HEK293 (cell line): Measurements from ENCODE around the gene CXorf51B.
"Not testable (repeated sequence)": the region's sequence is repeated elsewhere in the genome, so short reads cannot be mapped to it uniquely, and the experiment has no call there.

Experiments
- CTCF ChIA-PET: fragments of 350-600 bp; formaldehyde crosslinking; extraction: SDS; loops from one replicate; lab custom pipeline; 2021; ENCODE audit warnings: antibody characterized with exemption; lab: Yijun Ruan, JAX
- POLR2A ChIA-PET: fragments of 300-600 bp; formaldehyde crosslinking; extraction: SDS; loops from one replicate; lab custom pipeline; 2020; ENCODE audit warnings: antibody characterized with exemption, inconsistent platforms; lab: Yijun Ruan, JAX
- H3K27ac ChIP-seq: fragments of 200-500 bp; sonication (Bioruptor generic); 2 replicates; pipeline ENCODE4 v1.5.1; 2014; ENCODE audit warnings: low read depth, low read length, control low read depth, inconsistent platforms; ENCODE audit errors: extremely low read depth
- H3K36me3 ChIP-seq, 2 experiments: fragments of 200-500 bp in 1 of 2; sonication (Bioruptor generic) in 1 of 2; 1 replicate in 1 of 2; 2 replicates in 1 of 2; pipeline ENCODE4 v1.5.1; 2014 to 2017; ENCODE audit warnings: inconsistent platforms in 2 of 2, low read length in 2 of 2; ENCODE audit not compliant: control insufficient read depth in 2 of 2, insufficient read depth in 1 of 2
- H3K4me1 ChIP-seq: fragments of 200-500 bp; sonication (Bioruptor generic); 2 replicates; pipeline ENCODE4 v1.5.1; 2014; ENCODE audit warnings: mild to moderate bottlenecking, low read length, inconsistent platforms; ENCODE audit not compliant: control insufficient read depth, insufficient read depth
- H3K4me3 ChIP-seq: 2 replicates; pipeline ENCODE4 v1.5.1; 2011; ENCODE audit warnings: low read depth, mild to moderate bottlenecking, control low read depth, low read length, moderate library complexity
- H3K9me3 ChIP-seq: fragments of 200-500 bp; sonication (Bioruptor generic); 2 replicates; pipeline ENCODE4 v1.5.1; 2014; ENCODE audit warnings: low read depth, low read length, inconsistent platforms; ENCODE audit not compliant: control insufficient read depth, insufficient read depth
- BCL11B ChIP-seq: fragments of 450-650 bp; formaldehyde crosslinking; IDR thresholded peaks from 2 replicates; pipeline ENCODE4 v1.5.1; 2016; ENCODE audit warnings: low read depth, missing biosample characterization, missing genetic modification characterization
- CTCF ChIP-seq: fragments of 450-650 bp; formaldehyde crosslinking; IDR thresholded peaks from 2 replicates; pipeline ENCODE4 v1.5.1; 2016; ENCODE audit warnings: missing biosample characterization, missing genetic modification characterization
- GLIS1 ChIP-seq: fragments of 450-650 bp; formaldehyde crosslinking; IDR thresholded peaks from 2 replicates; pipeline ENCODE4 v1.5.1; 2016; ENCODE audit warnings: missing biosample characterization, missing genetic modification characterization
- GLIS2 ChIP-seq: fragments of 450-650 bp; formaldehyde crosslinking; IDR thresholded peaks from 2 replicates; pipeline ENCODE4 v1.5.1; 2016; ENCODE audit warnings: missing biosample characterization, missing genetic modification characterization
- SCRT2 ChIP-seq: fragments of 450-650 bp; formaldehyde crosslinking; IDR thresholded peaks from 2 replicates; pipeline ENCODE4 v1.5.1; 2016; ENCODE audit warnings: missing biosample characterization, missing genetic modification characterization
- SP2 ChIP-seq: fragments of 450-650 bp; formaldehyde crosslinking; IDR thresholded peaks from 2 replicates; pipeline ENCODE4 v1.5.1; 2016; ENCODE audit warnings: missing biosample characterization, missing genetic modification characterization
- TRIM28 ChIP-seq: IDR thresholded peaks from 2 replicates; pipeline ENCODE4 v1.6.1; 2011; ENCODE audit warnings: low read length, control low read depth, borderline replicate concordance
- ZBTB1 ChIP-seq: fragments of 450-650 bp; formaldehyde crosslinking; IDR thresholded peaks from 2 replicates; pipeline ENCODE4 v1.5.1; 2016; ENCODE audit warnings: missing biosample characterization, missing genetic modification characterization
- ZNF112 ChIP-seq: fragments of 450-650 bp; formaldehyde crosslinking; IDR thresholded peaks from 2 replicates; pipeline ENCODE4 v1.5.0; 2017; ENCODE audit warnings: missing biosample characterization, missing genetic modification characterization
- ZNF121 ChIP-seq: fragments of 450-650 bp; formaldehyde crosslinking; IDR thresholded peaks from 2 replicates; pipeline ENCODE4 v1.5.1; 2016; ENCODE audit warnings: missing biosample characterization, missing genetic modification characterization
- ZNF138 ChIP-seq: fragments of 450-650 bp; formaldehyde crosslinking; IDR thresholded peaks from 2 replicates; pipeline ENCODE4 v1.5.1; 2016; ENCODE audit warnings: missing biosample characterization, missing genetic modification characterization, borderline replicate concordance
- ZNF202 ChIP-seq: fragments of 450-650 bp; formaldehyde crosslinking; IDR thresholded peaks from 2 replicates; pipeline ENCODE4 v1.5.1; 2016; ENCODE audit warnings: missing biosample characterization, missing genetic modification characterization, borderline replicate concordance
- ZNF280D ChIP-seq: fragments of 450-650 bp; formaldehyde crosslinking; IDR thresholded peaks from 2 replicates; pipeline ENCODE4 v1.5.1; 2016; ENCODE audit warnings: missing biosample characterization, missing genetic modification characterization
- ZNF341 ChIP-seq: fragments of 450-650 bp; formaldehyde crosslinking; IDR thresholded peaks from 2 replicates; pipeline ENCODE4; 2016; ENCODE audit warnings: low read depth, missing biosample characterization, missing genetic modification characterization
- ZNF600 ChIP-seq: fragments of 450-650 bp; formaldehyde crosslinking; IDR thresholded peaks from 2 replicates; pipeline ENCODE4 v1.5.1; 2016; ENCODE audit warnings: missing biosample characterization, missing genetic modification characterization
- ZNF624 ChIP-seq: fragments of 450-650 bp; formaldehyde crosslinking; IDR thresholded peaks from 2 replicates; pipeline ENCODE4 v1.5.1; 2017; ENCODE audit warnings: missing biosample characterization, missing genetic modification characterization
- ZNF626 ChIP-seq: fragments of 450-650 bp; sonication (Bioruptor Pico); formaldehyde crosslinking; IDR thresholded peaks from 2 replicates; pipeline ENCODE4 v1.5.1; 2018; ENCODE audit warnings: missing biosample characterization, missing genetic modification characterization, inconsistent platforms
- ZNF777 ChIP-seq: fragments of 450-650 bp; formaldehyde crosslinking; IDR thresholded peaks from 2 replicates; pipeline ENCODE4 v1.5.1; 2017; ENCODE audit warnings: missing biosample characterization, missing genetic modification characterization, borderline replicate concordance
- TF ChIP-seq, protein P1 (sequence below): fragments of 450-650 bp; formaldehyde crosslinking; IDR thresholded peaks from 2 replicates; pipeline ENCODE4 v1.5.1; 2016; ENCODE audit warnings: missing biosample characterization, missing genetic modification characterization
- TF ChIP-seq, protein P2 (sequence below): fragments of 450-650 bp; formaldehyde crosslinking; IDR thresholded peaks from 2 replicates; pipeline ENCODE4 v1.5.1; 2017; ENCODE audit warnings: missing biosample characterization, missing genetic modification characterization

The CXorf51B gene

DNA sequence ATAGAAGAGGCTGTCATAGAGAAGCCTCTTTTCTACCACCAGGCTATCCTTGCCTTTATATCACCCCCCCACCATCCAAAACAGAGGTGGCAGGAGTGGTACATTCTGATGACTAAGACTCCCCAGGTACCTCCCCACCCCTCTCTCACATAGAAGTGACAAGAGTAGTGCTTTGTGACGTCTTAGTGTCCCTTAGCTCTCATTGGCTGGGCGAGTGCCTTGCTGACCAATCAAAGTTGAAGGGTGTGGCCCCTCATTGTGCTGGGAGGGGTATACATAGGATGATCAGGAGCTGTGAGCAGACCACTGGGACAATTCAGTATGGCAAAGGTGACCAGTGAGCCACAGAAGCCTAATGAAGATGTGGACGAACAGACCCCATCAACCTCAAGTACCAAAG, at the start of gene CXorf51B:
CXorf51B (plus strand) TSS at position 301 of the 400 bp plus-strand sequence; CDS start at position 322, 21 bp downstream.
- H3K27ac ChIP-seq, POLR2A ChIA-PET, CTCF ChIA-PET: not testable (repeated sequence)

GRCh38 chrX:146814644-146815043, 5.1 kb downstream of the CXorf51B start, which contains the start of gene CXorf51A:
Gene CXorf51A, minus strand, starts transcription at chrX:146814744. Its CDS starts 21 bp downstream, at chrX:146814723.
- H3K4me3 ChIP-seq, H3K4me1 ChIP-seq, POLR2A ChIA-PET, H3K9me3 ChIP-seq, H3K27ac ChIP-seq, CTCF ChIA-PET, H3K36me3 ChIP-seq: not testable (repeated sequence)

More for the DNA sequence above, at the start of gene CXorf51B:
- H3K36me3 ChIP-seq, H3K9me3 ChIP-seq, H3K4me1 ChIP-seq, H3K4me3 ChIP-seq: not testable (repeated sequence)

GRCh38 chrX:146831994-146832393, 22.4 kb downstream of the CXorf51B start:
- Histone ChIP-seq H3K36me3 (no peaks in the 10 kb centered on the region), H3K9me3 (no peaks in the 10 kb centered on the region), H3K4me1 (no peaks in the 10 kb centered on the region), H3K27ac (no peak overlapping the region), H3K4me3 (no peak overlapping the region)
- TF ChIP-seq ZNF280D (tag by site-specific recombination) (no peak), ZNF121 (tag by site-specific recombination) (no peak), ZNF341 (tag by site-specific recombination) (no peak), ZNF624 (tag by site-specific recombination) (no peak), ZNF777 (tag by site-specific recombination) (no peak), CTCF (tag by site-specific recombination) (no peak), TRIM28 (no peak), ZNF600 (tag by site-specific recombination) (no peak), ZBTB1 (no peak), GLIS2 (tag by site-specific recombination) (no peak), SP2 (tag by site-specific recombination) (no peak), ZNF626 (no peak), BCL11B (tag by site-specific recombination) (no peak), SCRT2 (no peak), ZNF138 (no peak), GLIS1 (tag by site-specific recombination) (no peak), ZNF112 (tag by site-specific recombination) (no peak), ZNF202 (tag by site-specific recombination) (no peak)
- TF ChIP-seq, protein P1, sequence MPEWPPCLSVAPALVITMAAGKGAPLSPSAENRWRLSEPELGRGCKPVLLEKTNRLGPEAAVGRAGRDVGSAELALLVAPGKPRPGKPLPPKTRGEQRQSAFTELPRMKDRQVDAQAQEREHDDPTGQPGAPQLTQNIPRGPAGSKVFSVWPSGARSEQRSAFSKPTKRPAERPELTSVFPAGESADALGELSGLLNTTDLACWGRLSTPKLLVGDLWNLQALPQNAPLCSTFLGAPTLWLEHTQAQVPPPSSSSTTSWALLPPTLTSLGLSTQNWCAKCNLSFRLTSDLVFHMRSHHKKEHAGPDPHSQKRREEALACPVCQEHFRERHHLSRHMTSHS (tag by site-specific recombination), result no peak
- TF ChIP-seq, protein P2, sequence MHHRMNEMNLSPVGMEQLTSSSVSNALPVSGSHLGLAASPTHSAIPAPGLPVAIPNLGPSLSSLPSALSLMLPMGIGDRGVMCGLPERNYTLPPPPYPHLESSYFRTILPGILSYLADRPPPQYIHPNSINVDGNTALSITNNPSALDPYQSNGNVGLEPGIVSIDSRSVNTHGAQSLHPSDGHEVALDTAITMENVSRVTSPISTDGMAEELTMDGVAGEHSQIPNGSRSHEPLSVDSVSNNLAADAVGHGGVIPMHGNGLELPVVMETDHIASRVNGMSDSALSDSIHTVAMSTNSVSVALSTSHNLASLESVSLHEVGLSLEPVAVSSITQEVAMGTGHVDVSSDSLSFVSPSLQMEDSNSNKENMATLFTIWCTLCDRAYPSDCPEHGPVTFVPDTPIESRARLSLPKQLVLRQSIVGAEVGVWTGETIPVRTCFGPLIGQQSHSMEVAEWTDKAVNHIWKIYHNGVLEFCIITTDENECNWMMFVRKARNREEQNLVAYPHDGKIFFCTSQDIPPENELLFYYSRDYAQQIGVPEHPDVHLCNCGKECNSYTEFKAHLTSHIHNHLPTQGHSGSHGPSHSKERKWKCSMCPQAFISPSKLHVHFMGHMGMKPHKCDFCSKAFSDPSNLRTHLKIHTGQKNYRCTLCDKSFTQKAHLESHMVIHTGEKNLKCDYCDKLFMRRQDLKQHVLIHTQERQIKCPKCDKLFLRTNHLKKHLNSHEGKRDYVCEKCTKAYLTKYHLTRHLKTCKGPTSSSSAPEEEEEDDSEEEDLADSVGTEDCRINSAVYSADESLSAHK (tag by site-specific recombination), result no peak
- ChIA-PET POLR2A (no interaction called here), CTCF (no interaction called here)
